ENCODE measurements around the gene CABP5.

The CABP5 gene

DNA sequence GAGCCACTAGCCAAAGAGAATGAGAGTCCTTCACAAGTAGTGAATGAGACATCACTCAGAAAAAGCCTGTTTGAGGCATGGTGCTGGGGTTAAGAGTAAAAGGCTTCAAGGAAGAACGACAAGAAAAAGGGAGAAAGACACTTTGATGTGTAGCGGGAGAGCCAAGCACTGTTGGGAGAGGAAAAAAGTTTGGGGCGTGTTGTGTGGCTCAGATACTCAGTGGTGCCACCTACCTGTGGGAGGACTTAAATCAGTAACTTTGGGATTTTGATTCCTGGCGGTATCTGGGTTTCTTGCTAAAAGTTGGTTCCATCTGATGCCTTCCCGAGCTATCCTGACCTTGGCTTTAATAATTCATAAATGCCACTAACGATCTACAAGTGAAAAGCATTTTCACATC lies 37.1 kb downstream of the CABP5 start:
- H2BK120ac ChIP-seq (ENCODE audit: low read depth, low read length), result no peak overlapping the region

DNA sequence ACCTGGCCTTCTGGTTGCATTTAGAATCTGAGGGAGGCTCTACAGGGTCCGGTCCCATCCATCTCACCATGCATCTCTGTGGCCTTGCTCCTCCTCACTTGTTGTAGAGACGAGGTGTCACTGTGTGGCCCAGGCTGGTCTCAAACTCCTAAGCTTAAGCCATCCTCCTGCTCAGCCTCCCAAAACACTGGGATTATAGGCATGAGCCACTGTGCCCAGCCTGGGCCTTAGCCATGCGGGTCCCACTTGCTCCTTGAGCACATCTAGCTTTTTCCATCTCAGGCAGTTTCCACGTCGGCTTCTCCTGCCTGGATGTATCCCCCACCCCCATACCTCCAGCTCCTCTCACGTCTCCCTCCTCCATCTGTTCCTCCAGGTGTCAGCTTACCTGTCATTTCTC lies 39.6 kb downstream of the CABP5 start:
- H3K36me3 ChIP-seq (ENCODE audit: control insufficient read depth, insufficient read depth, low read length), result no peaks in the 10 kb centered on the region
- no peak for DNase-seq
- no peak overlapping the region for H2AK5ac ChIP-seq (ENCODE audit: low read length)
- H3K4me3 ChIP-seq (ENCODE audit: low read length), result no peak overlapping the region
- H3K27ac ChIP-seq (ENCODE audit: low read depth, low read length), result no peak overlapping the region
- no peak overlapping the region for H2BK5ac ChIP-seq (ENCODE audit: low read length)
- no peak overlapping the region for H2BK15ac ChIP-seq (replicated peaks; ENCODE audit: low read depth)
- H3K4me1 ChIP-seq (ENCODE audit: control insufficient read depth, low read depth, low read length), result no peaks in the 10 kb centered on the region
- no CpG with 5 or more reads among the region's 6 CpGs for WGBS (ENCODE audit: extremely low coverage, insufficient coverage, low lambda C conversion rate)
- H3K4ac ChIP-seq (ENCODE audit: low read depth, low read length), result no peak overlapping the region
- H3K18ac ChIP-seq (ENCODE audit: low read length), result no peak overlapping the region
- no peak overlapping the region for H2BK120ac ChIP-seq (ENCODE audit: low read depth, low read length)
- H4K8ac ChIP-seq (ENCODE audit: low read depth, low read length), result no peak overlapping the region
- H3K27me3 ChIP-seq (ENCODE audit: insufficient read depth, low read length, poor library complexity), result no peaks in the 10 kb centered on the region
- no peaks in the 10 kb centered on the region for H3K79me2 ChIP-seq (ENCODE audit: control insufficient read depth, insufficient read depth, low read length)
- H3K9ac ChIP-seq (ENCODE audit: low read length), result no peak overlapping the region
- H3K4me2 ChIP-seq (ENCODE audit: low read length), result no peak overlapping the region
- H4K5ac ChIP-seq (ENCODE audit: low read length), result no peak overlapping the region
- no peak overlapping the region for H3K23ac ChIP-seq (ENCODE audit: low read length)
- no peaks in the 10 kb centered on the region for H3K79me1 ChIP-seq (ENCODE audit: low read length)
- H3K56ac ChIP-seq (ENCODE audit: low read length), result no peak overlapping the region

More for the DNA sequence above, 37.1 kb downstream of the CABP5 start:
- Histone ChIP-seq H3K9ac (ENCODE audit: low read length) (no peak overlapping the region), H3K4ac (ENCODE audit: low read depth, low read length) (no peak overlapping the region), H3K23ac (ENCODE audit: low read length) (no peak overlapping the region), H4K5ac (ENCODE audit: low read length) (no peak overlapping the region), H2BK5ac (ENCODE audit: low read length) (no peak overlapping the region), H3K56ac (ENCODE audit: low read length) (no peak overlapping the region), H3K27me3 (ENCODE audit: insufficient read depth, low read length, poor library complexity) (no peaks in the 10 kb centered on the region), H2AK5ac (ENCODE audit: low read length) (no peak overlapping the region), H3K4me3 (ENCODE audit: low read length) (no peak overlapping the region), H3K18ac (ENCODE audit: low read length) (no peak overlapping the region), H3K79me2 (ENCODE audit: control insufficient read depth, insufficient read depth, low read length) (no peaks in the 10 kb centered on the region), H3K27ac (ENCODE audit: low read depth, low read length) (no peak overlapping the region), H4K8ac (ENCODE audit: low read depth, low read length) (no peak overlapping the region), H3K4me2 (ENCODE audit: low read length) (no peak overlapping the region), H3K79me1 (ENCODE audit: low read length) (no peaks in the 10 kb centered on the region), H2BK15ac (replicated peaks; ENCODE audit: low read depth) (no peak overlapping the region), H3K4me1 (ENCODE audit: control insufficient read depth, low read depth, low read length) (no peaks in the 10 kb centered on the region), H3K36me3 (ENCODE audit: control insufficient read depth, insufficient read depth, low read length) (no peaks in the 10 kb centered on the region)
- DNase-seq, result peak; percentile 50
- no CpG with 5 or more reads among the region's 6 CpGs for WGBS (ENCODE audit: extremely low coverage, insufficient coverage, low lambda C conversion rate)

DNA sequence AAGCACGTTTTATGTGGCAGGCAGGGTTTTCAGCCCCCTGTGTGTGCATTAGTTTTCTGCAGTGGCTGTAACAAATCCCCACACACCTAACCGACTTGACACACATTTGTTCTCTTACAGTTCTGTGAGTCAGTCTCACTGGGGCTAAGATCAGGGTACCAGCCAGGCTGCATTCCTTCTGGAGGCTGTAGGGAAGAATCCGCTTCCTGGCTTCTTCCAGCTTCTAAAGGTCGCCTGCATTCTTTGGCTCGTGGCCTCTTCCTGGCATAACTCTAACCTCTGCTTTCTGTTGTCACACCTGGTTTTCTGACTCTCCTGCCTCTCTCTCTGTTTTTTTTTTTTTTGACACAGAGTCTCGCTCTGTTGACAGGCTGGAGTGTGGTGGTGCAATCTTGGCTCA lies 43.0 kb downstream of the CABP5 start:
- Histone ChIP-seq H3K23ac (ENCODE audit: low read length) (no peak overlapping the region), H4K8ac (ENCODE audit: low read depth, low read length) (no peak overlapping the region), H3K9ac (ENCODE audit: low read length) (no peak overlapping the region), H3K56ac (ENCODE audit: low read length) (no peak overlapping the region), H2BK120ac (ENCODE audit: low read depth, low read length) (no peak overlapping the region), H3K79me1 (ENCODE audit: low read length) (no peaks in the 10 kb centered on the region), H2BK5ac (ENCODE audit: low read length) (no peak overlapping the region), H3K4me3 (ENCODE audit: low read length) (no peak overlapping the region), H3K4me1 (ENCODE audit: control insufficient read depth, low read depth, low read length) (no peaks in the 10 kb centered on the region), H4K5ac (ENCODE audit: low read length) (no peak overlapping the region), H2AK5ac (ENCODE audit: low read length) (no peak overlapping the region), H3K27me3 (ENCODE audit: insufficient read depth, low read length, poor library complexity) (no peaks in the 10 kb centered on the region), H3K27ac (ENCODE audit: low read depth, low read length) (no peak overlapping the region), H3K4me2 (ENCODE audit: low read length) (no peak overlapping the region), H2BK15ac (replicated peaks; ENCODE audit: low read depth) (no peak overlapping the region), H3K18ac (ENCODE audit: low read length) (no peak overlapping the region), H3K36me3 (ENCODE audit: control insufficient read depth, insufficient read depth, low read length) (no peaks in the 10 kb centered on the region), H3K79me2 (ENCODE audit: control insufficient read depth, insufficient read depth, low read length) (no peaks in the 10 kb centered on the region), H3K4ac (ENCODE audit: low read depth, low read length) (no peak overlapping the region)
- no CpG with 5 or more reads among the region's 6 CpGs for WGBS (ENCODE audit: extremely low coverage, insufficient coverage, low lambda C conversion rate)
- DNase-seq, result peak; percentile 10

DNA sequence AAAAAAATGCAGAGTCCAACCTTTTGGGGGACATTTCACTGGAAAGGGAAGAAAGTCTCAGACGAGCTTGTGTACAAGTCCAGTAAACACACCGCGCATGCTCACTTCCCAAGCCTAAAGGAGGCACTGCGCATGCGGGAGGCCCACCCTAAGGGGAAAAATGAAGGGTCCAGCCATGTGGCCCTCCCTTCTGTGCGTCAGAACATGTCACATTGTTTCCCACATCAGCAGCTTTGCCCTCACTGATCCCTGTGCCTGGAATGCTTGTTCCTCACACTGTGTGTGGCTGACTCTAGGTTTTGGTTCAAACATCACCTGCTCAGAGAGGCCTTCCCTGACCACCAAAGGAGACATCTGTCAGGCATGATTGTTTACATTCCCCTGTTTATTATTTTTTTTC lies 45.1 kb downstream of the CABP5 start:
- H4K5ac ChIP-seq (ENCODE audit: low read length), result no peak overlapping the region
- no peak overlapping the region for H3K9ac ChIP-seq (ENCODE audit: low read length)
- H3K36me3 ChIP-seq (ENCODE audit: control insufficient read depth, insufficient read depth, low read length), result no peaks in the 10 kb centered on the region
- no peaks in the 10 kb centered on the region for H3K79me2 ChIP-seq (ENCODE audit: control insufficient read depth, insufficient read depth, low read length)
- H3K4me3 ChIP-seq (ENCODE audit: low read length), result no peak overlapping the region
- no CpG with 5 or more reads among the region's 6 CpGs for WGBS (ENCODE audit: extremely low coverage, insufficient coverage, low lambda C conversion rate)
- no peak overlapping the region for H3K56ac ChIP-seq (ENCODE audit: low read length)
- no peak overlapping the region for H3K18ac ChIP-seq (ENCODE audit: low read length)
- H2AK5ac ChIP-seq (ENCODE audit: low read length), result no peak overlapping the region
- no peak overlapping the region for H2BK120ac ChIP-seq (ENCODE audit: low read depth, low read length)
- no peak overlapping the region for H3K23ac ChIP-seq (ENCODE audit: low read length)
- no peaks in the 10 kb centered on the region for H3K79me1 ChIP-seq (ENCODE audit: low read length)
- H3K4me1 ChIP-seq (ENCODE audit: control insufficient read depth, low read depth, low read length), result no peaks in the 10 kb centered on the region
- H4K8ac ChIP-seq (ENCODE audit: low read depth, low read length), result no peak overlapping the region
- no peak overlapping the region for H2BK15ac ChIP-seq (replicated peaks; ENCODE audit: low read depth)
- H3K4me2 ChIP-seq (ENCODE audit: low read length), result no peak overlapping the region
- no peak overlapping the region for H3K4ac ChIP-seq (ENCODE audit: low read depth, low read length)
- no peak for DNase-seq
- no peak overlapping the region for H2BK5ac ChIP-seq (ENCODE audit: low read length)
- no peak overlapping the region for H3K27ac ChIP-seq (ENCODE audit: low read depth, low read length)
- no peaks in the 10 kb centered on the region for H3K27me3 ChIP-seq (ENCODE audit: insufficient read depth, low read length, poor library complexity)

DNA sequence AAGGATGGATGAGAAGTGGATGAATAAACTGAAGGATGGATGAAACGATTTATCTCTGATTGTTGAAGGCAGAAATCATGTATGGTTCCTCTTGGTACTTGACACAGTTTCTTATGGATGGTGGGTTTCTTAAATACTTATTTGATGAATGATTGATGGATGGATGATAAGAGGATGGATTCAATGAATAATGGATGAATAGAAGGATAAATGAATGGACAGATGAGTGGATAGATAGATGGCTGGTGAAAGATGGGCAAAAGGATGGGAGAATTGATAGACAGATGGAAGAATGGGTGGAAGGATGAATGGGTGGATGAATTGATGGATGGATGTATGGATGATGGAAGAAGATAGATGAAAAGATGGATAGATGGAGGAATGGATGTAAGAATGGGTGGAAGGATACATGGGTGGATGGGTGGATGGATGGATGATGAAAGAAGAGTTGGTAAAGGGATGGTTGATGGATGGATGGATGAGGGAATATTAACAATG lies 47.6 kb downstream of the CABP5 start:
- Histone ChIP-seq H3K36me3 (ENCODE audit: control insufficient read depth, insufficient read depth, low read length) (no peaks in the 10 kb centered on the region), H3K79me2 (ENCODE audit: control insufficient read depth, insufficient read depth, low read length) (no peaks in the 10 kb centered on the region), H2BK5ac (ENCODE audit: low read length) (no peak overlapping the region), H4K5ac (ENCODE audit: low read length) (no peak overlapping the region), H3K4me3 (ENCODE audit: low read length) (no peak overlapping the region), H3K79me1 (ENCODE audit: low read length) (no peaks in the 10 kb centered on the region), H3K56ac (ENCODE audit: low read length) (no peak overlapping the region), H2BK15ac (replicated peaks; ENCODE audit: low read depth) (no peak overlapping the region), H3K27ac (ENCODE audit: low read depth, low read length) (no peak overlapping the region), H3K4me2 (ENCODE audit: low read length) (no peak overlapping the region), H3K4ac (ENCODE audit: low read depth, low read length) (no peak overlapping the region), H2AK5ac (ENCODE audit: low read length) (no peak overlapping the region), H4K8ac (ENCODE audit: low read depth, low read length) (no peak overlapping the region), H2BK120ac (ENCODE audit: low read depth, low read length) (no peak overlapping the region), H3K4me1 (ENCODE audit: control insufficient read depth, low read depth, low read length) (no peaks in the 10 kb centered on the region), H3K23ac (ENCODE audit: low read length) (no peak overlapping the region), H3K9ac (ENCODE audit: low read length) (no peak overlapping the region), H3K18ac (ENCODE audit: low read length) (no peak overlapping the region), H3K27me3 (ENCODE audit: insufficient read depth, low read length, poor library complexity) (no peaks in the 10 kb centered on the region)
- no CpG with 5 or more reads among the region's 1 CpG for WGBS (ENCODE audit: extremely low coverage, insufficient coverage, low lambda C conversion rate)
- DNase-seq, result no peak

DNA sequence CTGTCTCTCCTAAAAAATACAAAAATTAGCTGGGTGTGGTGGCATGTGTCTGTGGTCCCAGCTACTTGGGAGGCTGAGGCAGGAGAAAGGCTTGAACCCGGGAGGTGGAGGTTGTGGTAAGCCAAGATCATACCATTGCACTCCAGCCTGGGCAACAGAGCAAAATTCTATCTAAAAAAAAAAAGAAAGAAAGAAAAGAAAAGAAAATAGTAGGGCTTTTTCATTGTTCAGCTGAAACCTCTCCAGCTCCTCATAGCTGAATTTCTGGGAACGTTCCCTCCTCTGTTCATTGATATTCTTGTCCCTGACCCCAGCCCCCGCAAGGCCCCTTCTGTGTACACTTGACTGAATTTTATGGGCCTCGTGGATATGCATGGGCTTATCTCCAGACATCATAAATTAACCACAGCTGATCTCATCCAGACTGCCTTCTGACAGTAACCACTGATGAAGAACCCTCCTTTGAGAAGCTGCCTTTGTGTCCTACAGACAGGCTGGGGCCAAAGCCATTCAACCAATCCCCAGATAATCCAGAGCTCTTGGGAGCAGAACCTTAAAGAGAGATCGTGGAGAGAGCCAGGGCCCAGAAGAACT lies 49.6 kb downstream of the CABP5 start, which contains the start of gene ELSPBP1:
TSS of gene ELSPBP1 (plus strand) at position 424 of the 594 bp plus-strand sequence. CDS start 14,036 bp downstream, outside the sequence.
- no peak for DNase-seq
- Histone ChIP-seq H4K8ac (ENCODE audit: low read depth, low read length) (no peak within 1 kb of the TSS), H3K36me3 (ENCODE audit: control insufficient read depth, insufficient read depth, low read length) (no peaks in the 10 kb centered on the region), H3K27me3 (ENCODE audit: insufficient read depth, low read length, poor library complexity) (no peaks in the 10 kb centered on the region), H3K4me1 (ENCODE audit: control insufficient read depth, low read depth, low read length) (no peaks in the 10 kb centered on the region), H3K18ac (ENCODE audit: low read length) (no peak within 1 kb of the TSS), H3K79me1 (ENCODE audit: low read length) (no peaks in the 10 kb centered on the region), H2BK15ac (replicated peaks; ENCODE audit: low read depth) (no peak within 1 kb of the TSS), H3K56ac (ENCODE audit: low read length) (no peak within 1 kb of the TSS), H3K27ac (ENCODE audit: low read depth, low read length) (no peak within 1 kb of the TSS), H3K4ac (ENCODE audit: low read depth, low read length) (no peak within 1 kb of the TSS), H2BK120ac (ENCODE audit: low read depth, low read length) (no peak within 1 kb of the TSS), H3K4me3 (ENCODE audit: low read length) (no peak within 1 kb of the TSS), H3K9ac (ENCODE audit: low read length) (no peak within 1 kb of the TSS), H2BK5ac (ENCODE audit: low read length) (no peak within 1 kb of the TSS), H4K5ac (ENCODE audit: low read length) (no peak within 1 kb of the TSS), H3K23ac (ENCODE audit: low read length) (no peak within 1 kb of the TSS), H2AK5ac (ENCODE audit: low read length) (no peak within 1 kb of the TSS), H3K4me2 (ENCODE audit: low read length) (no peak within 1 kb of the TSS), H3K79me2 (ENCODE audit: control insufficient read depth, insufficient read depth, low read length) (no peaks in the 10 kb centered on the region)
- WGBS (ENCODE audit: extremely low coverage, insufficient coverage, low lambda C conversion rate), result no CpG with 5 or more reads among the region's 5 CpGs
